HG03135 (cell line): ENCODE data around the gene NELFB.
A peak's percentile ranks its signal among the peaks of the same experiment; 100 is the strongest.

Source experiments
- ATAC-seq: cut with Tn5 transposase; IDR thresholded peaks from one replicate; pipeline ENCODE4 v1.9.1; 2021; ENCODE audit warnings: mild to moderate bottlenecking, moderate library complexity; ENCODE audit not compliant: unreplicated experiment

The NELFB gene

DNA sequence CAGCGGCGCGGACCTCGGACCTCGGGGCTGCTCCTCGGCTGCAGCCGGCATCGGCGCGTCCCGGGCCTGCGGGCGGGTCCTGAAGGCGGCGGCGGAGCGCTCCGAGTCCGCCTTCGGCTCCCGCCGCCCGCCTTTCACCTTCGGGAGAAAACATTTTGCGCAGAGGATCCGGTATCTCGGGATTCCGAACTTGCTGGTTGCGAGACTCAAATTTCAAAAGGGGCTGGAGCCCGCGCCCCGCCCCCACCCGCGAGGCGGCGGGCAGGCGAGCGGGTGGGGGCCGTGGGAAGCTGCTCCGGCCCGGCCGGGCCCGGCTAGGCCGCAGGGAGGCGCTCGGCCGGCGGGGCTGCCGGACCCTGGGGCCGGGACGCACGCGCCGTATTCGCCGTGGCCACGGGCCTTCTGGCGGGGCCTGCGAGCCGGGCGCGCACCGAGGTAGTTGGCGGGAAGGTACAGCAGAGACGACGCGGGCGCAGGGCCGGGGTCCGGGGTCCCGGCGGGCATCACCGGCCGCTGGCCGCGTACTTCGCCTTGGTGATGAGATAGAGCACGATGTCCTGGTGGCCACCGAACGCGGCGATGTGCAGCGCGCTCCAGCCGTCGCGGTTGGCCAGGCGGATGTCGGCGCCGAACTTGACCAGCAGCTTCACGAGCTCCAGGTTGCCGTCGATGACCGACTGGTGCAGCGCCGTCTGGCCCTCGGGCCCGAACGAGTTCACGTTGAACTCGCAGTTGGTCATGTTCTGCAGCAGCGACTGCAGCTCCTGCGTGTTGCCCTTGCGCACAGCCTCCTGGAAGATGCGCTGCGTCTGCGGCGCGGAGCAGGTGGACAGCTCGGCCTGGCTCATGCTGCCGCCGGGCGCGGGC, 46.2 kb downstream of the NELFB start:
- peak; percentile 14 for ATAC-seq

DNA sequence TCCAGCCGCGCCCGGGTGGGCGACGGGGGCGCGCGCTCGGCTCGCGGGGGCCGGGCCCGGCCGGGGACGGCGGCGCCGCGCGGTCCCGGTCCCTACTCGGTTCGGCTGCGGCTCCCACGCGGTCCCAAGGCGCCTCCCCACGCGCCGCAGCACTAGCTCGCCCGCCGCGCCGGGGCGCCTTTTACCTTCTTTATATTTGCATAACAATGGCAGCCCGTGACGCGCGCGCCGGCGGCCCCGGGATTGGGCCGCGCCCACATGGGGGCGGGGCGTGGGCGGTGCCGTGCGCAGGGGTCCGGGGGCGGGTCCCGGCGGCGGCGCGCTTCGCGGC, 47.0 kb downstream of the NELFB start, which contains the start of gene NRARP:
NRARP (minus strand) TSS at position 154 of the 331 bp plus-strand sequence. CDS start 343 bp downstream, outside the sequence.
- ATAC-seq: peak; percentile 72

DNA sequence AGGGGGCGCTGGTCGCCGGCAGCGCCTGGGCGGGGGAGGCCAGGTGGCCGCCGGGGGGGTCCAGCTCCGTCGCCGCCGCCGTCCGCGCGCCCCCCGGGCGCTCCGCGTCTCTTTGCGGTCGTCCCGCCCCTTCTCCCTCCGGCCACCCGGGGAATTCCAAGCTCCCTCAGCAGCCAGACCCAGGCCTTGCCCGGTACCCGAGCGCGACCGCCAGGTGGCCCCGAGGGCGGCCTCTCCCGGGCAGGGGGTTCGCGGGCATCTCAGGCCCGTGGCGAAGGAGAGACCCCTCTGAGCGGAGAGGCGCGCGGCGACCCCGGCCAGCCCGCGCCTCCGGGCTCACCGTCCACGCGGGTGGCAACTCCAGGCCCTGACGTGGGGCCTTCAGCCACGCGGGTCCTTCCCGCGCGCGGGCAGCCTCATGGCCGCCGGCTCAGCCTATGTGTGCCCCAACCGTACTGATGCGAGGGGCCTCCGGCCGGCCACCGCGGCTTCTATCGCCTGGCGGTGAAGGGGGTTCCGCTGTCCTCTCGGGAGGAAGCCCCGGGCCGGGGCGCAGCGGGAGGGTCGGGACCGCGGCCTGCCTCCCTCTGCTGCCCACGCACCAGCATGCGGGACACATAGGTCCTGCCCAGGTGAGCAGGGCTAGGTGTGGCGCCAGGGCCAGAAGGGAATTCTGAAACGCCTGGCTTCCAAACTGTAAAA, 47.5 kb downstream of the NELFB start:
- ATAC-seq: peak; percentile 42

DNA sequence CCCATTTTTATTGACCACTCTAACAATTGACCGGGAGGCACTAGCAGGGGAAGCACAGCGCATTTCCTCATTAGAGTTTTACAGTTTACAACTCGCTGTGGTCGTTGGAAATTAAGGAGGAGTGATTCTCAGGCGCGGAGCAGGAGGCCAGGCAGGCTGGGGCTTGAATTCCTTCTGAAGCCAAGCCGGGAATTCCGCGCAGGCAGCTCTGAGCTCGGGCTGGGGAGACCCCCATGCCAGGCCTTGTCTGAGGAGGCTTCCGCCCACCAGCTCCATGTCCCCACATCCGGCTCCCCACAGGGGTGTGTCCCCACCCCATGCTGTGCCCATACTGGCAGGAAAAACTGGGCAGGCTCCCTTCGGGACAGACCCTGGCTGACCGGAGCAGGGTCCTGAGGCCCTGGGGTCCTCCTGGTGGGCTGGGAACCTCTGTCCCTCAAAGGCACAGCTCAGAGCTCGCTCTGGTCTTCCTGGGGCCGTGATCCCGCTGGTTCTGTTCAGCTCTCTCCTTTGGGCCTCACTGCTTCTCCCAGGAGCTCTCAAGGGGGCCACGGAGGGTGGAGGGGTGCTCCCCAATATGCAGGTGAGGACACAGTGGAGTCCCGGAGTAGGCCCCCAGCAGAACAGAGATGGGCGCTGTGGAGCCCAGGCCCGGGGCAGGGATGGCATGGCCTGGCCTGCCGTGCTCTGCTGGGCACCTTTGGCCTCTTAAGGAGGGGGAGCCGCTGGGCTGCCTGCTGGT, 48.2 kb downstream of the NELFB start:
- no peak for ATAC-seq

DNA sequence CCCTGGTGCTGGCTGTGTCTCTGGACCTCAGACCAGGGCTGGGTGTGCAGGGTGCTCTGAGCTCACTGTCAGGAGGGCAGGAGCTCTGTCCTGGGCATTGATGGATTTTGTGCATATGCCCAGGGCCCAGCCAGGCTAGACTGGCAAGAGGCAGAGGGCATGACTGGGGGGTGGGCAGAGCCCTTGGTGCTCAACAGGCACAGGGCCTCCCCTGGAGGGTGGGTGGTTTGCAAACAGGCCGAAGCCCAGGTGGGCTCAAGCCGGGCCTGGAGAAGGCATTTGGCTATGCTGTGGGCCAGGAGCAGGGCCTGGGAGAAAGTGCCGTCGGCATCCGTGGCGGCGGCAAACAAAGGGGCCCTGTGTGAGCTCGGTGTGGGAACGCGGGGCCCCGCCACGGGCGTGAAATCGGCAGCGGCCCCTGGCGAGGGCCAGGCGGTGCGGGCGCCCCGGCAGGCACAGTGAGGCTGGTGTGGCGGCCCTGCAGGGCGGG, 48.8 kb downstream of the NELFB start:
- no peak for ATAC-seq

DNA sequence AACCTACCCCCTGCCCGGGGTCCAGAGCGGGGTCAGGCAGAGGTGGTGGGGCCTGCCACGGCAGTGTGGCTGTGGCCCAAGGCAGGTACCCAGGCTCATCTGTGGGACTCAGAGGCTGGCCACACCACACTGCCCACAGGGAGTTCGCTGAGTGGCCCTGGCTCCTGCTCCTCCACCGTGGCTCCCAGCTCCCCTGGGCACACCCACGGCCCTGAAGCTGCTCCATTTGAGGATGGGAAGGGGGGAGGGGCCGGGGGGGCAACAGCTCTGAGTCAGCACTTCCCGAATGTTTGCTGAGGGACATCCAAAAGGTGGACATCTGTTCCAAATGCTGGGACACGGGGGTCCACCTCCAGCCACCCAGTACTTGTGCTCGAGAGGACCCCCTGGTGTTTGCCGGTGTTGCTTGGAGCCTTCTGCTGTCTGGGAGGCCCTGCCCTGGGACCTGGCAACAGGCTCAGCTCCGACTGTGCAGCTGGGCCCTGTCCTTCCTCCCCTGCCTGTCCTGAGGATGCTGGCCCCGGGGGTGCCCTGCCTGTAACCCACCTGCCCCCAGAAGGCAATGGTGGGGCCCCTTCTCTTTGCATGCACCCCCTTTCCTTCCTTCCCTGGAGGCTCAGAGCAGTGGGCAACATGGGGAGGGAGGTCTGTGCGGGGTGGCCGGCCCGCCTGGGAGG, 49.4 kb downstream of the NELFB start:
- no peak for ATAC-seq

DNA sequence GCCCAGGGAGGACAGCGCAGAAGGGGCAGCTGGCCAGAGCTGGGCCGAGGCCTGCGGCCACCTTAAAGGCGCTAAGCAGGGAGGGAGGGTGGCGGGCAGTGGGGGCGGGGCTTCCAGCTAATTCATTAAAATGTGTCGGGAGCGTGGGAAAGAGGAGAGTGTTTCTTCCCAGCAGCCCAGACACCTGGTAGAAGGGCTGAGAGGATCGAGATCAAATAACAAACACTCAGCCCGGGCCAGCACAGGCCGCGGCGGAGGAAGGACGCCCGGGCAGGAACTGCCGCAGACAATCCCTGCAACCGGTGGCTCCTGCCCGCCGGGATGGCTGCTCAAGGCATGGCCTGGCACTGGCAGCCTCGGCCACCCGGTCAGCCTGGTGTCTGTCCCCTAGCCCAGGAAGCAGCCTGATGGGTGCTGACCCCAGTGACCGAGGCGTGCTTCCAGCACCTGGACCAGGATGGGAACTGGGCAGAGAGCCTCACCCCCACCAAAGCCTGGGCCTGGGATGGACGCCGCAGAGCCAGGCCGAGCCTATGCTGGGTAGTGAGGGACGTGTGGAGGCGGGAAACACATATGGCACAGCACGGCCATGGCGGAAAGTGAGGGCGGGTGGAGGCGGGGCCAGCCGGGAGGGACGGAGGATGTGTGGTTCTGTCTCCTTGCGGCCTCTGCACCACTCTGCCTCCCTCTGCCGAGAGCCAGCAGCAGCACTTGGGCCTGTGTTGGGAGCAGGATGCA, 50.1 kb downstream of the NELFB start:
- no peak for ATAC-seq

DNA sequence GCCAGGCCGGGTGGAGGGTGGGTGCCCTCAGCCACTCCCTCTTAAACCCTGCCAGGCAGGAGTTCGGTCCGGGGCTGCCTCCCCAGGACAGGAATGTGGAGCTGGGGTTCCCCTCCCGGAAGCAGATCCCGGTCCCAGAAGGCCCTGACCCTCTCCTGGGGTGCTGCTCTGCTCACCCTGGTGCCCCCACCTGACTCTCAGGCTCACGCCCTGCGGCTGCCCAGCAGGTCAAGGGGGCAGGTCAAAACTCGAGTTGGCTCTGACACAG, 50.6 kb downstream of the NELFB start:
- ATAC-seq: no peak

DNA sequence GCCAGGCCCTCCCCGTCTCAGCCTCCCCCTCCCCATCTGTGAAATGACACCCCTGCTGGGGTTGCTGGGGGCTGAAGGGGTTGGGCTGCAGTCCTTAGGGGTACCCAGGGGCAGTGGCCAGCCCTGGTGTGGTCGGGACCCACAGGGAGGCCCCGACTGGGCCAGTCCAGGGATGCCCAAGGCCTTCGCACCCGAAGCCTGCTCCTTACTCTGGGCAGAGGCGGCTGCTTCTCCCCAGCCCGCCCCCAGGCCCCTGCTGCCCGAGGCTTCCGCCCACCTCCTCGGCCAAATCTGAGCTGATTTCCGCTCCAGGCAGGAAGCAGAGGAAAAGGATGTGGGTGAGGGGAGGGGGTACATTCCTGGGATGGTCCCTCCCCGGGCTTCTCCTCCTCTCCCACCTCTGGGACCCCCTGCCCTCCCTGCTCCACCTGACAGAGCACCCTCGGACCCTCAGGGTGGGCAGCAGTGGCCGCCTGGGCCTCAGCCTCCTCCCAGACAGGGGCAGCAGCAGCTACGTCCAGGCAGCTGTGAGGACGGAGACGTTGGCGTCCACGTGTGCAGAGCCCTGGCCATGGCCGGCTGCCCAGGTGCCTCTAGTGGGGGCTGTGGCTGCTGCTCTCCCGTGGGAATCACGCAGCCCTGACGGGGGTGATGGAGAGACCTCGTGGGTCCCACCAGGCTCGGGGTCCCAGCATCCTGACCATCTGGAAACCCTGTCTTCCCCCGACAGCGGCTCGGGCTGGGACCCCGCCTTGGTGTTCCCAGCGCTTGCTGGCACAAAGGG, 51.1 kb downstream of the NELFB start:
- no peak for ATAC-seq

DNA sequence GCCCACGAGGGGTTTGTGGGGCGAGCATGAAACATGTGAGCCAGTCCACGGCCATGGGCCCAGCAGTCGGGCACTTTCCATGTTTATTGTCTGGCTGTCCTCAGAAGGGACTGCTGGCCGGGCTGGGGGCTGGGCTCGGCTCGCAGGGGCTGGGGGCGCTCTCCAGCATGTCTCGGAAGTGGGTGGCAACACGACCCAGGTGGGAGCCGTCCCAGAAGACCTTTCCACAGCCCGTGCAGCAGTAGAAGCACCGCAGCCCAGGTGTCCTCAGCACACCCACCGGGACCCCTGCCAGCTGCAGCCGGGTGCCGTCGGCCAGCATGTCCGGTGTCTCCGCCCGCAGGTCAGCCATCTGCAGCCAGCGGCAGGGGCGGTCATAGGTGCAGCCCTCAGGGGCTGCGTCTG, 51.7 kb downstream of the NELFB start:
- no peak for ATAC-seq

DNA sequence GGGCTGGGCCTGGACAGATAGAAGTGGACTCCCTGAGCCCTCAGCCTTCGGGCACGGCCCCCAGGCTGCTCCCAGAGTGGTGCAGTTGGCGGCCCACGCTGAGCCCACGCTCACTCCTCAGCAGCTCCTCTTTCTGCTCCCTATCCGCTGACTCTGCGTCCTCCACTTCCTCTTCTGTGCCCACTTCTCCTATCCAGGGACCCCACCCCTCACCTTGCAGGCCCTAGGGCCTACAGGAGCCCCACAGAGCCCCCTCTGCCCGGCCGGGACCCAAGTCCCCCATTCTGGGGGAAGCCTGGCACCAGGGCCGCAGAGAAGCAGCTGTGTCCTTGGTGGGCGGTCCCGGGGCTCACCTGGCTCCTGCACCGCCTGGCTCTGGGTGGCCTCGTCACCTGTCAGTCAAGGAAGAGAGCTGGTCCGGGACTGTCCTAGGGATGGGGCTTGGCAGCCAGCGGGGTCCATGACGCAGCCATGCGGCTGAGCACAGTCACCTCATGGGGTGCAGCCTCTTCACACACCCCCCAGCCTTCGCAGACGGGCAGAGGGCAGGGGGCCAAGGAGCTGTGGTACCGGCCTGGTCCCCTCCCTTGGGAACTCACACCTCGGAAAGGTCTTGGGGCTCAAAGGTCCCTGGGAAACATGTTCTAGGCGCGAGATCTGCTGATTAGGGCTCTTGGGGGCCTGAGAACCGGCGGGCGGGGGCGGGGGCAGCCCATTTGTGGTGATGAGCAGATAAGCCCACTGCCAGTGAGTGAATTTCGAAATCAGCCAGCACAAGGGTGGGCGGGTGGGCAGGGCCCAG, 52.3 kb downstream of the NELFB start:
- ATAC-seq: no peak

DNA sequence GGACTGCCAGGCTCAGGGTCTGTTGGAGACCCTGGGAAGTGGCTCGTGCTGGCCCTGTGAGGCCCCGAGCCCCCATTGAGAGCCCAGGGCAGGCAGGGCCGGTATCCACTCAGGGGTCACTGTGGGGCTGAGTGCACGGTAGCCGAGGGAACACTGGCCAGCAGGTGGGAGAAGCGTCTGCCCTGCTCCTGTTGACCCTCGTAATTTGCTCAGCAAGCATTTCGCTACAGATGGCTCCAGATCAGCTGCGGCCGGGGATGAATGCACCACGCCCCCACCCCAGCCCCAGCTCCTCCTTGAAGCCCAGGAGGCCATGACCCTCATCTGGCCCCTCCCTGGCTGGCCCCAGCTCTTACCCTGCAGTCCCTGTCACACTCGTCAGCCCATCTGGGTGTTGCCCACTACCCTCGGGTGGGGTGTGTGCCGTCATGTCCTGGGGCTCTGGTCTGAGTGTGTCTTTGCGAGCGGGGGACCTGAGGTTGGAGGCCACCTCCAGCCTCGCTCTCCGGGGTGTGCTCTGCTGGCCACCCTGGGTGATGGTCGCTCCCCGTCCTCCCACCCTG, 53.0 kb downstream of the NELFB start:
- ATAC-seq: no peak

DNA sequence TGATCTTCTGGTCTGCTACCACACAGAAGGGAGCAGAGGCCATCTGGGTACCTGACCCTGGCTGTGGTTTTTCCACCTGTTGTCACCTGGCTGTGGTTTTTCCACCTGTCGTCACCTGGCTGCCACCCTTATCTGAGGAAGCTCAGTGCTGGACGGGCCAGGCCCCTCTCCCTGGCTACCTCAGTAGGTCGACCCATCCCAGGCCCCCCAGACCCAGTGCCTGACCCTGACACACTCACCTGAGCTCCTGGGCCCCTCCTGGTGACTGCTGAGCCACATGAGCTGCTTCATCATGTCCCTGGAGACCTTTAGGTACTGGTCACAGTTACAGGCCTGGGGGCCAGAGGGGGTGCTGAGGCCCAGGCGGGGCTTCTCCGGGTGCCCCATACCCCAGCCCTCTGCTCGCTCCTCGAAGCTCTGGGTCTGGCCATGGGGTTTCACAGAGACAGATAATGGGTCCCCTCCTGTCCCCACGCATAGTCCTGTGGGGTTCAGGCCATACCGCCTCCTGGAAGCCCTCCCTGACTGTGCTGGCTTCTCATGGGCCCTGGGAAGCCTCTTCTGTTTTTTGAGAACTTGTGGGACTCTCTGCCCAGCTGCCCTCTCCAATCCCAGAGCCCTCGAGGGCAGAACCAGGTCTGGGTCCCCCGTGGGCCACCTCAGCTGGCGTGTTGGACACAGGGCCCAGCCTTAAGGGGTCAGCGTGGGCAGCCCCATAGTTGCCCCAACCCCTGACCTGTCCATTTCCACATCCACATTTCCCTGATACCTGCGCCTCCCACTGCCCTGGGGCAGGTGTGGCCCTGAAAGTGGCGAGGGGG, 54.5 kb downstream of the NELFB start:
- no peak for ATAC-seq

DNA sequence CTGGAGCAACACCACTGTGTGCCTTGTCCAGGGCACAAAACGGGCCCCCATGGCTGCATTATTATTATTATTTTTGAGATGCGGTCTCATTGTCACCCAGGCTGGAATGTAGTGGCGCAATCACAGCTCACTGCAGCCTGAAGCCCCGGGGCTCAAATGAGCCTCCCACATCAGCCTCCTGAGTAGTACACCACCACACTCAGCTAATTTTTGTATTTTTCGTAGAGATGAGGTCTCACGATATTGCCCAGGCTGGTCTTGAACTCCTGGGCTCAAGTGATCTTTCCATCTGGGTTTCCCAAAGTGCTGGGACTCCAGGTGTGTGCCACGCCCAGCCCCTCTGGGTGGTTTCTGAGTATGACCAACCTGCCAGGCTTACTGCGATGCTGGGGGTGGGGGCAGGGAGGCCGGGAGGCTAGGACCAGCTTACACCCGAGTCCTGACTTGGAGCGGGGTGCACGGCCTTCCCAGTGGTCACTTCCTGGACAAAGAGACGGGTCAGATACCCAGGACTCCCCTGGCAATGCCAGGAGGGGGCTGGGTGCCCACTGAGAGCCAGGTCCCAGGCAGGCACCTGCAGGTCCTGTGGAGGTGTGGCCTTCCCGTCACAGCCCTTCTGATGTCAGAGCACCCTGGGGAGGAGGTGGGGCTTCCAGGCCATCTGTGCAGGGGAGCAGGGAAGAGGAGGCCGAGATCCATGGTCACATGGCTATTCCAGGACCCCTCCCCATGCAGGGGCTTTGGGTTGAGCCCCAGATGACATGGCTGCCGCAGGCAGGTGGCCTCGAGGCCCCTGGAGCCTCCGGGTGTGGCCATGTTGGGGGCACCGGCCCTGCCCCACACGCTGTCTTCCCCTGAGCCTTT, 55.3 kb downstream of the NELFB start:
- no peak for ATAC-seq

DNA sequence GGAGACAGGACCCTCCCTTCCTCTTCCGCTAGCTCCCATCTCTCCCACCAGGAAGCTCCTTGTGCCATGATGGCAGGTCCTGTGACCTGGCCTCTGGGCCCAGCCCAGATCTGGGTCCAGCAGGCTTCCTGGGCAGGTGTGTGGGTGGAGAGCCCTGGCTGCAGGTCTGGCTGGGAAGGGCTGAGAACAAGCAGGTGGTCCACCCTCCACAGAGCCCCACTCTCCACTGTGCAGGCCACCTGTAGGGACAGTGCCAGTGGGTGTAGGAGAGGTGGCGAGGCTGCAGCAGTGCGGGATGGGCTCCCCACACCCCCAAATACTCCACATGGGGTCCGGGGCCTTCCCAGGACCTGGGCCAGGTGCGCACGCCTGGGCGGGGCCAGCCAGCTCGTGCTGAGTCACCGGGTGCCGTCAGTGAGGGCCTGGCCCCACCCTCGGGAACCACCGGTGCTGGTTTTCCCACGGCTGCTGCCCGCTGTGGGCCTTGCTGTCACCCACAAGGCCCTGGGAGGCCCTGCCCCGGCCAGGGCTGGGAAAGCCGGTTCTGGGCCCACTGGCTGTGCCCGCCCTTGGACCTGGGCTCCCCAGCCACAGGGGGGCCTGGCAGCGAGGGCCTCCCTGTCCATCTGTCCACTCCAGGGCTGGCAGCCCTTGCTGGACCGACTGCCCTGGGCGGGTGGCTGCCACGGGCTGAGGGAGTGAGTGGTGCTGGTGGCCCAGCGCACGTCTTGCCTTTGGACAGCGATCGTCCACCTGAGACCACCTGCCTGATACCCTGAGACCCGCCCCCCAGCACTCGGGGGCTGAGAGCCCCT, 56.3 kb downstream of the NELFB start:
- no peak for ATAC-seq
